ENCODE measurements around the gene CCDC63.
A peak's percentile ranks its signal among the peaks of the same experiment; 100 is the strongest.
"Not testable (repeated sequence)": the region's sequence is repeated elsewhere in the genome, so short reads cannot be mapped to it uniquely, and the experiment has no call there.

The CCDC63 gene

DNA sequence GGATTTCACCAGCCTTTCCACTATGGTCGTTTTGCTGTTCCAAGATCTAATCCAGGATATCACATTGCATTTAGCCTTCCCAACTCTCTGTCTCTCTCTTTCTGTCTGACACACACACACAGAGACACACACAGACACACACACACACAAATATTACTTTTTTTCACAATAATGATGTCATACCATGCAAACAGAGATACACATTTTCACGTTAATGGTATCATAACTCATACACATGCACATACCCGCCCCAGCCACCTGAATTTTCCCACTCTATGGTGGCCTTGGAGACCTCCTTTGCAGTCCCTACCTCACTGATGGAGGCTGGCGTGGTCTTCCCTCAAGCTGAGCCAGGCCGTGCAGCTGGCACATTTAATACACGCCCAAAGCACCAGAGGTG lies 80.8 kb downstream of the CCDC63 start:
- peak; percentile 12 for DNase-seq

DNA sequence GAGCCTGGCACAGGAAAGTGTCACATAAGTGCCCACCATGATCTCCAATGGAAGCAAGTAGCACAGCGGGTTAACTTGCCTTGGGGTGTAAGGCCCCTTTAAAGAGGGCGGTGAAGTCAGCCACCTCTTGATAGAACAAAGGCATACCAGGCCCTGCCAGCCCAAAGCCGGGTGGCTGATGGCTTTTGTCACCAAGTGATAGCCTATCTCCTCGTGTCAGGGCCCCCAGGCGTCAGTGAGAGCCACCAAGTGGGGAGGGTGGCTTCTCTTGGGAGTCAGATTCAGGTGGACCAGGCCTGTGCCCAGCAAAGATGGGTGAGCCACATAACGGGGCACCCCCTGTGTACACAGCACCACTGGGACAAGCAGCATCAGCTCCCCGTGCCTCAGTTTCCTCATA lies 81.9 kb downstream of the CCDC63 start:
- DNase-seq, result peak; percentile 10

DNA sequence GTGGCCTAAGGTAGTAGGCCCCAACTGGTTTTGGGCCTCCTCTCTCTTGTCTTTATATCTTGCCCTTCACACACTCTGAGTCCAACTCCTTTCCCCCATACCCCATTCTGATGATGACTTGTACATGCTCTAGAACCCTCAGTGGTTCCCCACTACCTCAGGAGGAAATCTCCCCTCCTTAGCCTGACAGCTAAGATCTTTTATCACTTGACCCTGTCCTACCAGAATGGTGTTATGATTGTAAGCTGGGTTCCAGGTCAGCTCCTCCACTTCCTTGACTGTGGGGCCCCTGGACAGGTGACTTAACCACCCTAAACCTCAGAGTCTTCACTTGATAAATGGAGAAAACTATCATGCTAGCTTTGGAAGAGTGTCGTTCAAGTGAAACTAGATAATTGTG lies 83.0 kb downstream of the CCDC63 start:
- DNase-seq, result no peak

DNA sequence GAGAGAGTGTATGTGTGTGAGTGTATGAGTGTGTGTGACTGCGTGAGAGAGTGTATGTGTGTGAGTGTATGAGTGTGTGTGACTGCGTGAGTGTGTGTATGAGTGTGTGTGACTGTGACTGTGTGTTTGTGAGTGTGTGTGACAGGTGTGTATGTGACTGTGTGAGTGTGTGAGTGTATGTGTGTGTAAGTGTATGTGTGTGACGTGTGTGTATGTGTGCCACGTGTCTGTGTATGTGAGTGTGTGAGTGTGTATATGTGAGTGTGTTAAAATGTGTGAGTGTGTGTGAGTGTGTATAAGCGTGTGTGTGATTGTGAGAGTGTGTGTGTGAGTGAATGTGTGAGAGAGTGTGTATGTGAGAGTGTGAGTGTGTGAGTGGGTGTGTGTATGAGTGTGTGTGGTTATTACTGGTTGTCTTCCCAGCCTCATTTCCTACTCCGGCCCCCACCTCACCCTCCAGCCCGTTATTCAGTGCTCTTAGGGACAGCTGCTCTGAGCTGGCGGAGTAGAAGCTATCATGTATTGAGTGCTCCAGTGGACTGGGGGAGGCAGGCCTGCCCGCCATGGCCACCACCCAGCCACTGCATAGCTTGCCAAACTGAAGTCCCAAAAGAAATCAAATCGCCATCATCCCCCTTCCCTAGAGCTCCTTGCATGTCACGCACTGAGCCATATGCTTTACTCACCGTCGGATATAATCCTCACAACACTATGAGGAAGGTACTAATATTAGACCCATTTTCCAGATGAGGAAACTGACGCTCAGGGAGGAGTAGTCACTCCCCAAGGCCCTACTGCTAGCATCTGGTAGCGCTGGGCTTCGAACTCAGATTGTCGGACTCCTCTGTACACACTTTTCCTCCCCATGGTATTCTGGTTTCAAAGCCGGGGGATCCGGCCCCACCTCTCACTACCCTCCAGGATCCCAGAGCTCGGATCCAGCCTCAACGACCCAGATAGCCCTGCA lies 83.8 kb downstream of the CCDC63 start:
- DNase-seq, result peak; percentile 15

DNA sequence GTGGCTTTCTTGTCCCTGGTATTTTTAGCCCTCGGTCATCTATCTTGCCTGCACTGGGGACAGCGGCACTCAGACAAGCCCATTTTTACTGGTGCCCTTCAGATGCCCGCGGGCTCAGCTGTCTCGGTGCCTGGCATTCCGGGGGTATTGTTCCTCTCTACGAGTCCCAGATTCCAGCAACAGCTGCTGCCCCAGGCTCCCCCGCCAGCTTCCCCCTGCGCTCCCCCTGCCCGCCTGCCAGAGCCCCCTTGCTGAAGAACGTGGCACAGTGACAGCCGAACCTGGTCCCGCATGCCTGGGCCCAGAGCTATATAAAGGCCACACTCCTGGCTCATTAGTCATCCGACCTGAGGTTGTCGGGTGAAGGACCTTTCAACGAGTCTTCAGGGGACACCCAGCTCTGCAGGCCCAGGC lies 84.5 kb downstream of the CCDC63 start:
- peak; percentile 78 for DNase-seq

DNA sequence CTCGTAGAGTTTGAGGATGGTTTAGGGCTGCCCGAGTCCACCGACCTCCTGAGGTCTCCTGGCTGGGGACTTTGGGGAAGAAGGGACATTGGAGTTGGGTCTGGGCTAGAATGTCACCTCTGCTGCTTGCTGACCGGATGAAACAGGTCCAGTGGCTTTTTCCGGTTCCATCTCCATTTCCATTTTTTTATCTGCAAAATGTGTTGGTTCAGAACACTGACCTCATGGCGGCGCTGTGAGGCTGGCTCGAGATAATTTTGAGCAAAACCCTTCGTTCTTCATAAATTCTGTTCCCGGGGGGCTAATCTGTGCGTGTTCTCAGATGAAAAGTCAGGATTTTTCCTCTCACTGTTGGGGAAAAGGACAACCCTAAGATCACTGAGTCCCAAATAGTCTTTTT lies 85.3 kb downstream of the CCDC63 start:
- peak; percentile 13 for DNase-seq

DNA sequence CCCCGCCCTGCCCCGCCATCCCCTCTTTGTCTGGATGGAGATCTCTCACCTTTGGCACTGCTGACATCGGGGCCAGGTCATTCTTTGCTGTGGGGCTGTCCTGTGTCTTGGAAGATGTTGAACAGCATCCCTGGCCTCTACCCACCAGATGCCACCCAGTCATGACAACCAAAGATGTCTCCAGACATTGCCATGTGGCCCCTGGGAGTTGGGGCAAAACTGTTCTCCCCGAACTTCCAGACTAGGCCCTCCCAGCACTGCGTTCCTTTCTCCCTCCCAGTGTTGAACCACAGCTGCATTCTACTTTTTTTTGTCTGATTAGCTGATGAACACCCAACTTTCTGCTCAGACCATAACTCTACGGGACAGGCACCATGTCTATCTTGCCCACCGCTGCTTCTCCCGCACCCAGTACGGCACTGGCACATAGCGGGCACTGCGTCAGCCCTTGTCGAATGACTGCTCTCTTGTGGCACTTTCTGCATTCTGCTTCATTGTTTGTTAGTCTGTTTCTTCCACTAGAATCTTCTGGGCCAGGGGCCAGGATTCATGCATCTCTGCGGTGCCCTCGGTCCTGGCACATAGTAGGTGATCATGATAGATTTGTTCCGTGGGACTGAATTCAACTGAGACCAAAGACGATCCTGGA lies 86.7 kb downstream of the CCDC63 start:
- DNase-seq, result peak; percentile 5

DNA sequence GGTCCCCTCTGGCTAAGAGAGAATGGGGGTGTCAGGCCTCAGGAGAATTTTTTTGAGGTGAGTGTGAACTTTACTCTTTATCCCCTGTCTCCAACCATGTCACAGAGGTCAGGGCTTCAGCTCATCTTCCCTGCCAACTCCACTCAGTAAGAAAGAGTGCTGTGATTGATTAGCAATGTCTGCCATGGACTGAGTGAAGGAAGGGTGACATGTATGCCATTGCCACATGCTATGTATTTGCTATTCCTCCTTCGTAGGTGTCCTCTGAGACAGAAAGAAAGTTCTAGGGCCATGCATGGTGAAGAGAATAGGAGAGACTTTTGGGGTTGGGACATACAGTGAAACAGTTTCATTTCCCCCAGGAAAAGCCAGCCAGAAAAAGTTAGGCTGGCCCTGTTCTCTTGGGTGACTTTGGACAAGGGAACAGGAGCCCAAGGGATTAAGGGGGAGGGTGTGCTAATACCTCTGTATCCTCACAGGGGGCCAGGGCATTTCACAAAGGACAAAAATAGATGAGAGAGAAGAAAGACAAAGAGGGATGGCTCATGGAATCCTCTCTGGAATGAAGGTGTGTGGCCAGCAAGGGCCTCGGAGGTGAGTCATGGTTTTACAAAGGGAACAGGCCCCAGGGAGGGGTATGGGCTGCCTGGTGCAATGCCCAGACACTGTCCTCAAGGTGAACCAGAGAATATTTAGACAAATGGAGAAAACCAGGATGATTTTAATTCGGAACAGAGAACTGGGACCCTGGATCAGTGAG lies 87.5 kb downstream of the CCDC63 start:
- peak; percentile 8 for DNase-seq

DNA sequence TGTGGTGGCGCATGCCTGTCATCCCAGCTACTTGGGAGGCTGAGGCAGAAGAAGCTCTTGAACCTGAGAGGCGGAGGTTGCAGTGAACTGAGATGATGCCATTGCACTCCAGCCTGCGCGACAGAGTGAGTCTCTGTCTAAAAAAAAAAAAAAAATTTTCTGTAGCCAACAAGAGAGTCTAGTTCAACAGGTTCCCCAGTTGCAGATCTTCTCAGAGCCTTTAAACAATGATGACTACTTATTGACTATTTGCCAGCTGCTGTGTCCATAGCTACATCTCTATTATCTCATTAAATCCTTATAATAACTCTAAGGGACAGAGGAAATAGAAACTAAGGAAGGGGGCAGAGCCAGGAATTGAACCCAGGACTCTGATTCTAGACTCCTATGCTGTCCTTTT lies 88.8 kb downstream of the CCDC63 start:
- no peak for DNase-seq

DNA sequence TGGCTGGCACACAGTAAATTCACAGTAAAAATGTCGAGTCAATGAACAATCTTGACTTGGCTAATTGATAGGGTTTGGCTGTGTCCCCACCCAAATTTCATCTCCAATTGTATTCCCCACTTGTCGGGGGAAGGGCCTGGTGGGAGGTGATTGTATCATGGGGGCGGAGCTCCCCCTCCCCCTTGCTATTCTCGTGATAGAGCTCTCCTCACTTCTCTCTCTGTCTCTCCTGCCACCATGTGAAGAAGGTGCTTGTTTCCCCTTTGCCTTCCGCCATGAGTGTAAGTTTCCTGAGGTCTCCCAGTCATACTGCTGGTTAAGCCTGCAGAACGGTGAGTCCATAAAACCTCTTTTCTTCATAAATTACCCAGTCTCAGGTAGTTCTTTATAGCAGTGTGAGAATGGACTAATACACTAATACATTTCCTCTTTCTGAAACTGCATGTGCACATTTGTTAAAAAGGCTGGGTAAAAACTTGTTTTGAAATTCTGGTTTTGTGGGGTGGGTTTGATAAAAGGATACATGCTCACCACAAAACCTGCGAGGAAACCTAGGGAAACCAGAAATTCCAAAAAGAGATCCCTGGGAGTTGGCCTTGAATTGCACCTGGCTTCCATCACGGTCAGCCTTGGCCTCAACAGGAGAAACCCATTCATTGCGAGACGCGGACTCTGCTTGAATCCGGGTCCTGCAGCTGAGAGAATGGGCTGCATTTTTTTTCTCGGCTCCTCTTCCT lies 89.7 kb downstream of the CCDC63 start:
- no peak for DNase-seq

DNA sequence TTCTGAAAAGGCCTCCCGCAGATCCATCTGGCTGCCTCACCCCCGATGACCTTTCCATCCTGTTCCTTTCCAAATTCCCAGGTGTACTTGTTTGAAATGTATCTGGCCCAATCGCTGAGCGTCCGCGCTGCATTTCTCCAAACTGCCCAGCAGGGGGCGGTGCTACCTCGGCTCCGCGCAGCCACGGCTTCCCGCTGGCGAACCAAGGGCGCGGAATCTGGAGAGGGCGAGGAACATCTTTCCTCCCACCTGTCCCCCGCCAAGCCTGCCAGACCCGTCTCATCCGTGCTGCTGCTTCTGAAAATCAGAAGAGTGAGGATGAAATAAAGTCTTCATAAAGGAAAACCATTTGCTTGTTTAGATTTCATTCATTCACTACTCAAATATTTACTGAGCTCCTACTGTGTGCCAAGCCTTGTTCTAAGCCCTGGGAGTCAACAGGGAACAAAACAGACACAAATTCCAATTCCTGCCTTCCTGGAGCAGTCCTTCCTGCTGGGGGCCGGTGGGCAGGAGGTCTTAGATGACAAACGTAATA lies 90.4 kb downstream of the CCDC63 start:
- peak; percentile 68 for DNase-seq

DNA sequence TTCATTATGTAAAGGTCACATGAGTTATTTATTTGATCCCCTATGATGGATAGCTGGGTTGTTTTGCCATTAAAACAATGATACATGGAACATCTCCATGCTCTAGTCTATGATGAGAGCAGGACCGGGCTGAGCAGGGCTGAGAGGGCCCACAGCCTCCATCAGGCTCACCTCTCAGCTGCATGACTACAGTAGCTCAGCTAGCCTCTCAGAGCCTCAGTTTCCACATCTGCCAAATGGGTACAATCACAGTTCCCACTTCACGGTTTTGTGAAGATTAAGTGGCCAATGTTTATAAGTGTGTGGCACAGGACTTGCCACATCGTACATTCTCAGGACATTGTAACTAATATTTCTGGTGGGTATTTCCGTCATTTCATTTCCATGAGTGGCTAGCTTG lies 93.5 kb downstream of the CCDC63 start:
- no peak for DNase-seq

DNA sequence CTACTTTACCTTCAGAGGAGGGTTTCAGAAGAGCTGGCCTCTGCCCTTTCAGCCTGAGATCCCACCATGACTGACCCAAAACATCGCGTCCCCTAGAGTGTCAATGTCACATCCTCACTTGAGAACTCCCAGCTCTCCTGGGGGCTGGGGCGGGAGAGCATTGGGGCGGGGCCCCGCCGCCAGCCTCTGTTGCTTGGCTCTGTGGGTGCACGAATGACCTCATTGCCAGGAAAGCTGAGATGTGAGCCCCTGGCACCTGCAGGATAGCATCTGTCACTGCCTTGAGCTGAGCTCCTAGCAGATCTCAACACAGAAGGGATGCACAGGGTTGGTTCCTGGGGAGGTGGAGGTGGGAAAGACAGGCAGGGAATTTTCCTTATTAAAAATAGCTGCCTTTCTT lies 94.1 kb downstream of the CCDC63 start:
- DNase-seq, result no peak

DNA sequence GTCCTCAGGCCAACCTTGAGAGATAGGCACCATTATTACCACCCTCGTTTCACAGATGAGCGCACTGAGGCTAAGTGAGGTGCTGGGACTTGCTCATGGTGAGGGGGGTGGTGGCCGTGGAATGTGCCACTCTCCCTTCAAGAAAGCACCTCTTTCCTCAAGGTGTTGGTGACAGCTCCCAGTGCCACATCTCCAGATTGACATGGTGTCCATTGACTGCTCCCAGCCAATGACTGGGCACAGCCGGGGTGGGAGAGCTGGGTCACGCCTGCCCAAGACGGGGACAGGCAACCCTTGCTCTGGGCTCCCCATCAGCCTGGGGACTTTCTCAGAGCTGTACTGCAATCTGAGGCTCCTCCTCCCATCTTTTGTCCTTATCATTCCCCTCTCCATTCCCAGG lies 94.6 kb downstream of the CCDC63 start:
- no peak for DNase-seq

DNA sequence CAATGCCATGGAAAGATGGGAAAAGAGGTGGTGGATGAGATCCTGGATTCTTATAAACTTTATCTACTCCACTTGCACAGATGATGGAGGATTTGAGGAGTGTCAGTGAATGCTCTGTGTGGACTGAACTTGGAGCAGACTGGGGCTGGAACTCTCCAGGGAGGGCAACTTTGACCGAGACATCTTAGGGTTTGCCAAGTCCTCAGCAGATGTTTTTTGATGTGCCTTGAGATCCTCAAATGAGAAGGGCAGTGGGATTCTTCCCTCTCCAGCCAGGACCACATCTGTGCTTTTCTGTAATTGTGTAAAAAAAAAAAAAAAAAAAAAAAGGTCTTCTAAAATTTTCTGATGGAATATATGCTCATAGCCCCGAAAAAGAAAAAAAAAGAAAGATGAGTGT lies 96.6 kb downstream of the CCDC63 start:
- no peak for DNase-seq

DNA sequence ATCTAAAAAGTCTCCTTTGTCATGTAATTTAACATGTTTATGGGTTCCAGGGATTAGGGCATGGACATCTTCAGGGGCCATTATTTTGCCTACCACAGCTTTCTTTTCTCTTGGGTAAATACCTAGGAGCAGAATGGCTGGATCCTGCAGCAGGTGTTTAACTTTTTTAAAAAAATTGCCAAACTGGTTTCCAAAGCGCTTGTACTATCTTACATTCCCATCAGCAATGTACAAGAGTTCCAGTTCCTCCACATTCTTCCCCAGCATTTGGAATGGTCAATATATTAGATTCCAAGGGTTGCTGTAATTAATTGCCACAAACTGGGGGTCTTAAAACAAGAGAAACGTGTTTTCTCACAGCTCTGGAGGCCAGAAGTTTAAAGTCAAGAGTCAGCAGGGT lies 101.3 kb downstream of the CCDC63 start:
- no peak for DNase-seq

DNA sequence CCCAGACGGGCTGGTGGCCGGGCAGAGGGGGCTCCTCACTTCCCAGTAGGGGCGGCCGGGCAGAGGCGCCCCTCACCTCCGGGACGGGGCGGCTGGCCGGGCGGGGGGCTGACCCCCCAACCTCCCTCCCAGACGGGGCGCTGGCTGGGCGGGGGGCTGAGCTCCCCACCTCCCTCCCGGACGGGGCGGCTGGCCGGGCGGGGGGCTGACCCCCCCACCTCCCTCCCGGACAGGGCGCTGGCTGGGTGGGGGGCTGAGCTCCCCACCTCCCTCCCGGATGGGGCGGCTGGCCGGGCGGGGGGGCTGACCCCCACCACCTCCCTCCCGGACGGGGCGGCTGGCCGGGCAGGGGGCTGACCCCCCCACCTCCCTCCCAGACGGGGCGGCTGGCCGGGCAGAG lies 103.7 kb downstream of the CCDC63 start:
- not testable (repeated sequence) for DNase-seq

DNA sequence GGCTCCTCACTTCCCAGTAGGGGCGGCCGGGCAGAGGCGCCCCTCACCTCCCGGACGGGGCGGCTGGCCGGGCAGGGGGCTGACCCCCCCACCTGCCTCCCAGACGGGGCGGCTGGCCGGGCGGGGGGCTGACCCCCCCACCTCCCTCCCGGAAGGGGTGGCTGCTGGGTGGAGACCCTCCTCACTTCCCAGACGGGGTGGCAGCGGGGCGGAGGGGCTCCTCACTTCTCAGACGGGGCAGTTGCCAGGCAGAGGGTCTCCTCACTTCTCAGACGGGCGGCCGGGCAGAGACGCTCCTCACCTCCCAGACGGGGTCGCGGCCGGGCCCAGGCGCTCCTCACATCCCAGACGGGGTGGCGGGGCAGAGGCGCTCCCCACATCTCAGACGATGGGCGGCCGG lies 104.1 kb downstream of the CCDC63 start:
- not testable (repeated sequence) for DNase-seq

All from femur (tissue), 1 donor.